Endothelial cell (in vitro differentiated cells): ENCODE data around the gene FHL3. TPM values are rescaled to one million over a fixed set of nuclear protein-coding genes. Genes with fewer than 3 reads are reported as not detected.

Source experiments
- DNase-seq: peaks from one replicate; pipeline ENCODE4 v3.0.0; 2021; ENCODE audit warnings: low spot score
- H3K27ac Mint-ChIP-seq: one replicate; pipeline ENCODE4 v1.8.0; 2021; ENCODE audit warnings: mixed read lengths, inconsistent platforms; ENCODE audit not compliant: unreplicated experiment
- H3K27me3 Mint-ChIP-seq: one replicate; pipeline ENCODE4 v1.8.0; 2021; ENCODE audit warnings: mild to moderate bottlenecking, moderate library complexity, mixed read lengths, inconsistent platforms; ENCODE audit not compliant: unreplicated experiment
- H3K36me3 Mint-ChIP-seq: one replicate; pipeline ENCODE4 v1.8.0; 2021; ENCODE audit warnings: mild to moderate bottlenecking, low read depth, mixed read lengths, inconsistent platforms; ENCODE audit not compliant: unreplicated experiment
- H3K4me1 Mint-ChIP-seq: one replicate; pipeline ENCODE4 v1.8.0; 2021; ENCODE audit warnings: mild to moderate bottlenecking, mixed read lengths, inconsistent platforms; ENCODE audit not compliant: unreplicated experiment
- H3K4me3 Mint-ChIP-seq: one replicate; pipeline ENCODE4 v1.8.0; 2021; ENCODE audit warnings: mild to moderate bottlenecking, mixed read lengths, inconsistent platforms; ENCODE audit not compliant: unreplicated experiment
- H3K9me3 Mint-ChIP-seq: one replicate; pipeline ENCODE4 v1.8.0; 2021; ENCODE audit warnings: mixed read lengths, inconsistent platforms; ENCODE audit not compliant: unreplicated experiment
- total RNA-seq: library from RNA; stranded (reverse); fragmentation: NEBNext Ultra II Directional; extraction: Animal tissue kit (Norgen Biotek cat#: 25700); gene quantifications from one replicate; pipeline ENCODE4 v1.2.1, GENCODE V29; 2021; ENCODE audit not compliant: unreplicated experiment
- TF ChIP-seq, protein P1 (sequence below): fragments of 200-600 bp; sonication (generic); IDR thresholded peaks from one replicate; pipeline ENCODE4 v1.5.0; 2021; ENCODE audit warnings: antibody characterized with exemption; ENCODE audit not compliant: unreplicated experiment

Gene FHL3
- total RNA-seq, 1 donor from 2014 or later, result 142 TPM

DNA sequence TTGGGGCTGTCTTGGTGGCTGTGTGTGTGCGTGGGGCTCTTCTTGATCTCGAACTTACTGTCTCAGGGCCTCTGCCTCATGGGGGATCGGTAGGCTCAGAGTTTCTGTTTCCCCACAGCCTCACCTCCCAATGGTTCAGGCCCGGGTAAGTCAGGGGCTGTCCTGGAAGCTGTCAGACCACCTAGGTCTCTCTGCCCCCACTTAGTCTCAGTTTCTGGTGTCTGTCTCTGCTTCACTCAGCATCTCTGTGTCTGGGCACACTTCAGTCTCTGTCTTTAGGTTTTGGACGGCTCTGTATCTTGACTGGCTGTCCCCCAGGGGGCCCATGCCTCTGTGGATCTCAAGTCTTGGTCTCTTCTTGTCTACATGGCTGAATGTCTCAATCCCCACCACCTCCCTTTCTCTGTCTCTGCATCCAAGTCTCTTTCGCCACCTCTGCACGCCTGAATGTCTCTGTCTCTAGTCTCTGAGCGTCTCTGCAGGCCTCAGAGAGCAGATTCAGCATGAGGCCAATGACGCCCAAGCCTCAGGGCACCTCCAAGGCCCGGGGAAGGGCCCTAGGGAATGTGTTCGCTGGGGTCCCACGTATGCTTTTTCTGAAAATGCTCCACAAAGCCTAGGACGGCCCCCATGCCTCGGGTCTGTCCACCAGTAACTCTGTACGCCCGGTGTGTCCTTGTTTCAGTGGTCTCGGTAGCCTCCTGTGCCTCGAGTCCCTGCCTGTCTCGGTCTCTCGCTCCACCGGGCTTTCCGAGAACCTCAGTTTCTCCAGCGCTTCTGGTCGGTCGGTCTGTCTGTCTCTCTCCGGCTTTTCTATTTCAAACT, 818 bp downstream of the FHL3 start:
- Mint-ChIP-seq H3K4me3 (peak overlapping the region; percentile 99), H3K27ac (peak overlapping the region; percentile 81), H3K9me3 (no peaks in the 10 kb centered on the region), H3K4me1 (peaks cover 57% of the 10 kb centered on the region), H3K27me3 (peaks cover 9% of the 10 kb centered on the region), H3K36me3 (peaks cover 10% of the 10 kb centered on the region)
- TF ChIP-seq, protein P1, sequence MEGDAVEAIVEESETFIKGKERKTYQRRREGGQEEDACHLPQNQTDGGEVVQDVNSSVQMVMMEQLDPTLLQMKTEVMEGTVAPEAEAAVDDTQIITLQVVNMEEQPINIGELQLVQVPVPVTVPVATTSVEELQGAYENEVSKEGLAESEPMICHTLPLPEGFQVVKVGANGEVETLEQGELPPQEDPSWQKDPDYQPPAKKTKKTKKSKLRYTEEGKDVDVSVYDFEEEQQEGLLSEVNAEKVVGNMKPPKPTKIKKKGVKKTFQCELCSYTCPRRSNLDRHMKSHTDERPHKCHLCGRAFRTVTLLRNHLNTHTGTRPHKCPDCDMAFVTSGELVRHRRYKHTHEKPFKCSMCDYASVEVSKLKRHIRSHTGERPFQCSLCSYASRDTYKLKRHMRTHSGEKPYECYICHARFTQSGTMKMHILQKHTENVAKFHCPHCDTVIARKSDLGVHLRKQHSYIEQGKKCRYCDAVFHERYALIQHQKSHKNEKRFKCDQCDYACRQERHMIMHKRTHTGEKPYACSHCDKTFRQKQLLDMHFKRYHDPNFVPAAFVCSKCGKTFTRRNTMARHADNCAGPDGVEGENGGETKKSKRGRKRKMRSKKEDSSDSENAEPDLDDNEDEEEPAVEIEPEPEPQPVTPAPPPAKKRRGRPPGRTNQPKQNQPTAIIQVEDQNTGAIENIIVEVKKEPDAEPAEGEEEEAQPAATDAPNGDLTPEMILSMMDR, result no peak
- DNase-seq, result no peak

- H3K4me1 Mint-ChIP-seq, result peaks cover 57% of the 10 kb centered on the region
- peaks cover 12% of the 10 kb centered on the region for H3K27me3 Mint-ChIP-seq
- H3K27ac Mint-ChIP-seq, result peak overlapping the region; percentile 80
- peak overlapping the region; percentile 99 for H3K4me3 Mint-ChIP-seq
- TF ChIP-seq, protein P1, result no peak
- DNase-seq, result no peak
- peaks cover 17% of the 10 kb centered on the region for H3K36me3 Mint-ChIP-seq
- H3K9me3 Mint-ChIP-seq, result no peaks in the 10 kb centered on the region
These were observed 1.8 kb downstream of the FHL3 start for GRCh38 chr1:38003261-38004250.

GRCh38 chr1:38000529-38001455, 4.5 kb downstream of the FHL3 start:
- peak; percentile 51 for DNase-seq
- TF ChIP-seq, protein P1, result no peak
- peaks cover 19% of the 10 kb centered on the region for H3K27me3 Mint-ChIP-seq

DNA sequence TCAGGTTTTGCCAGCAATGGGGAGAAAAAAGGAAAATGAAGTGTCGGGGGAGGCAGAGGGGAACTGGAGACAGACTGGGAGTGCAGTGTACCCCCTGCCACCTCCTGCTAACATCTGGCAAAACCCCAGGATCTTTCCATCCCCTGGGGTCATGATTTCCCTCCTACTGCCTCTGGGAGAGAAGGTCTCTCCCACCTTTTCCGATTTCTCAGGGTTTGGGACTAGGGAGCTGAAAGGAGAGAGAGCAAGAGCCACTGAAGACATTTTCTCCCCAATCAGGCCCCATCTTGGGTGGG, 5.1 kb downstream of the FHL3 start:
- Mint-ChIP-seq H3K27ac (peak overlapping the region; percentile 100), H3K27me3 (peaks cover 19% of the 10 kb centered on the region), H3K4me3 (peak overlapping the region; percentile 86), H3K4me1 (peaks cover 73% of the 10 kb centered on the region), H3K9me3 (no peaks in the 10 kb centered on the region), H3K36me3 (peaks cover 40% of the 10 kb centered on the region)
- no peak for DNase-seq
- TF ChIP-seq, protein P1, result no peak

More at GRCh38 chr1:38000529-38001455, 4.5 kb downstream of the FHL3 start:
- Mint-ChIP-seq H3K4me3 (peak overlapping the region; percentile 86), H3K4me1 (peaks cover 71% of the 10 kb centered on the region), H3K27ac (peak overlapping the region; percentile 100), H3K36me3 (peaks cover 36% of the 10 kb centered on the region), H3K9me3 (no peaks in the 10 kb centered on the region)
